Measurements from ENCODE around the gene KLHL1. TPM values are rescaled to one million over a fixed set of nuclear protein-coding genes. Genes with fewer than 3 reads are reported as not detected.

KLHL1 gene
- total RNA-seq, 1 donor from 2014 or later, result not detected

- no peak overlapping the region for H3K27ac ChIP-seq (ENCODE audit: low read depth, low read length)
- H3K9me3 ChIP-seq (ENCODE audit: insufficient read depth, low read depth, low read length), result no peaks in the 10 kb centered on the region
- Mint-ChIP-seq H3K36me3 (ENCODE audit: low read depth, unreplicated experiment) (no peaks in the 10 kb centered on the region), H3K9me3 (ENCODE audit: unreplicated experiment) (no peaks in the 10 kb centered on the region), H3K4me3 (ENCODE audit: unreplicated experiment) (no peak overlapping the region), H3K27me3 (ENCODE audit: low read depth, unreplicated experiment) (no peaks in the 10 kb centered on the region), H3K27ac (ENCODE audit: unreplicated experiment) (no peak overlapping the region), H3K4me1 (ENCODE audit: low read depth, unreplicated experiment) (no peaks in the 10 kb centered on the region)
- H3K4me1 ChIP-seq (ENCODE audit: insufficient read depth, low read length), result no peaks in the 10 kb centered on the region
- H4K20me1 ChIP-seq (ENCODE audit: insufficient read depth, low read length), result no peaks in the 10 kb centered on the region
- H2AFZ ChIP-seq (ENCODE audit: low read depth, low read length), result no peak overlapping the region
- DNase-seq (ENCODE audit: low read depth) (peak; percentile 13), FAIRE-seq (no peak)
- no peaks in the 10 kb centered on the region for H3K79me2 ChIP-seq (ENCODE audit: insufficient read depth, low read length)
- H3K36me3 ChIP-seq (ENCODE audit: insufficient read depth, low read length), result no peaks in the 10 kb centered on the region
- no peak overlapping the region for H3K4me2 ChIP-seq (ENCODE audit: low read length)
- TF ChIP-seq EZH2 (IDR thresholded peaks at IDR 0.05; ENCODE audit: insufficient read depth, low read length) (no peak), CTCF (IDR thresholded peaks at IDR 0.05; ENCODE audit: insufficient read depth, low read depth, low read length) (no peak)
- no peak overlapping the region for H3K9ac ChIP-seq (ENCODE audit: low read length)
- H3K4me3 ChIP-seq (ENCODE audit: insufficient read depth, low read depth, low read length), result no peak overlapping the region
- H3K27me3 ChIP-seq (ENCODE audit: insufficient read depth, low read length), result no peaks in the 10 kb centered on the region
These were observed 64.6 kb downstream of the KLHL1 start for GRCh38 chr13:70043685-70044084.

- Histone ChIP-seq H2AFZ (ENCODE audit: low read depth, low read length) (no peak overlapping the region), H3K27me3 (ENCODE audit: insufficient read depth, low read length) (no peaks in the 10 kb centered on the region), H3K4me2 (ENCODE audit: low read length) (no peak overlapping the region), H4K20me1 (ENCODE audit: insufficient read depth, low read length) (no peaks in the 10 kb centered on the region), H3K79me2 (ENCODE audit: insufficient read depth, low read length) (no peaks in the 10 kb centered on the region), H3K27ac (ENCODE audit: low read depth, low read length) (no peak overlapping the region), H3K4me3 (ENCODE audit: insufficient read depth, low read depth, low read length) (no peak overlapping the region), H3K9ac (ENCODE audit: low read length) (no peak overlapping the region), H3K4me1 (ENCODE audit: insufficient read depth, low read length) (no peaks in the 10 kb centered on the region), H3K9me3 (ENCODE audit: insufficient read depth, low read depth, low read length) (no peaks in the 10 kb centered on the region), H3K36me3 (ENCODE audit: insufficient read depth, low read length) (no peaks in the 10 kb centered on the region)
- FAIRE-seq (no peak), DNase-seq (ENCODE audit: low read depth) (no peak)
- TF ChIP-seq CTCF (IDR thresholded peaks at IDR 0.05; ENCODE audit: insufficient read depth, low read depth, low read length) (no peak), EZH2 (IDR thresholded peaks at IDR 0.05; ENCODE audit: insufficient read depth, low read length) (no peak)
- Mint-ChIP-seq H3K36me3 (ENCODE audit: low read depth, unreplicated experiment) (no peaks in the 10 kb centered on the region), H3K27me3 (ENCODE audit: low read depth, unreplicated experiment) (no peaks in the 10 kb centered on the region), H3K4me3 (ENCODE audit: unreplicated experiment) (no peak overlapping the region), H3K4me1 (ENCODE audit: low read depth, unreplicated experiment) (no peaks in the 10 kb centered on the region), H3K27ac (ENCODE audit: unreplicated experiment) (no peak overlapping the region), H3K9me3 (ENCODE audit: unreplicated experiment) (no peaks in the 10 kb centered on the region)
These were observed 66.1 kb downstream of the KLHL1 start for GRCh38 chr13:70042193-70042592.

GRCh38 chr13:70034286-70034685 lies 74.0 kb downstream of the KLHL1 start:
- no peak for TF ChIP-seq EZH2 (IDR thresholded peaks at IDR 0.05; ENCODE audit: insufficient read depth, low read length)
- no peak for TF ChIP-seq CTCF (IDR thresholded peaks at IDR 0.05; ENCODE audit: insufficient read depth, low read depth, low read length)
- Mint-ChIP-seq H3K4me1 (ENCODE audit: low read depth, unreplicated experiment) (no peaks in the 10 kb centered on the region), H3K27ac (ENCODE audit: unreplicated experiment) (no peak overlapping the region), H3K36me3 (ENCODE audit: low read depth, unreplicated experiment) (no peaks in the 10 kb centered on the region), H3K4me3 (ENCODE audit: unreplicated experiment) (no peak overlapping the region), H3K9me3 (ENCODE audit: unreplicated experiment) (no peaks in the 10 kb centered on the region), H3K27me3 (ENCODE audit: low read depth, unreplicated experiment) (no peaks in the 10 kb centered on the region)
- no peak overlapping the region for H3K4me3 ChIP-seq (ENCODE audit: insufficient read depth, low read depth, low read length)
- H3K36me3 ChIP-seq (ENCODE audit: insufficient read depth, low read length), result no peaks in the 10 kb centered on the region
- FAIRE-seq (no peak), DNase-seq (ENCODE audit: low read depth) (no peak)
- no peaks in the 10 kb centered on the region for H3K27me3 ChIP-seq (ENCODE audit: insufficient read depth, low read length)
- no peaks in the 10 kb centered on the region for H3K9me3 ChIP-seq (ENCODE audit: insufficient read depth, low read depth, low read length)
- H2AFZ ChIP-seq (ENCODE audit: low read depth, low read length), result no peak overlapping the region
- no peak overlapping the region for H3K9ac ChIP-seq (ENCODE audit: low read length)
- no peak overlapping the region for H3K4me2 ChIP-seq (ENCODE audit: low read length)
- no peaks in the 10 kb centered on the region for H4K20me1 ChIP-seq (ENCODE audit: insufficient read depth, low read length)
- H3K79me2 ChIP-seq (ENCODE audit: insufficient read depth, low read length), result no peaks in the 10 kb centered on the region
- no peaks in the 10 kb centered on the region for H3K4me1 ChIP-seq (ENCODE audit: insufficient read depth, low read length)
- no peak overlapping the region for H3K27ac ChIP-seq (ENCODE audit: low read depth, low read length)
